ENCODE measurements around the gene EML2. TPM values are rescaled to one million over a fixed set of nuclear protein-coding genes. Genes with fewer than 3 reads are reported as not detected.

The EML2 gene
- polyA plus RNA-seq, 1 donor from 2014 or later: 18.9 TPM

DNA sequence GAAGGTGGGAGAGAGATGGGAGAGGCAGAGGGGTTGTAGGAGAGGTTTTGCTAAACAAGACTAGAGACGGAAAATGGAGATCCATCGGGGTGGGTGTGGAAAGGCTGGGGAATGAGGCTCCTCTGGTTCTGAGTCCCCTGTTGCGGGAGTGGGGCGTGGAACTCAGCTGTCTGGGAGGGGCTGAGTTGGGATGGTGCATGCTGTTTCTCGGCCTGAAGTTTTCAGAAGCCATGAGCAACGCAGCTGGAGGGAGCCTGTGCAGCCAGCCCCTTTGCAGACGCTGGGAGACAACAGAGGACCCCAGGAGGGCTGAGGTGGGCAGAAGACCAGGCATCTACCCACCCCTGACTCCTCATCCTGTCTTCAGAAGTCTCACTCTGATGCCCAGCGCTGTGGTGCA is 21.4 kb upstream of the EML2 start:
- H3K79me2 ChIP-seq (replicated peaks; ENCODE audit: insufficient read depth, low read length): no peaks in the 10 kb centered on the region
- H3K4me2 ChIP-seq (ENCODE audit: low read length): no peak overlapping the region
- H3K27me3 ChIP-seq (ENCODE audit: insufficient read depth, low read depth, low read length): no peaks in the 10 kb centered on the region
- no peak overlapping the region for H3K27ac ChIP-seq (ENCODE audit: low read length)
- H3K9me2 ChIP-seq (ENCODE audit: insufficient read depth, low read length): no peaks in the 10 kb centered on the region
- TF ChIP-seq POLR2AphosphoS5 (IDR thresholded peaks at IDR 0.05) (no peak), TAF1 (IDR thresholded peaks at IDR 0.05; ENCODE audit: low read depth) (no peak), RAD21 (conservative IDR thresholded peaks at IDR 0.05) (no peak), SMC3 (conservative IDR thresholded peaks at IDR 0.05; ENCODE audit: poor library complexity) (no peak), EZH2 (IDR thresholded peaks at IDR 0.05; ENCODE audit: borderline replicate concordance, insufficient read depth, low read length, poor library complexity, severe bottlenecking) (no peak), MXI1 (conservative IDR thresholded peaks at IDR 0.05; ENCODE audit: poor library complexity, severe bottlenecking) (no peak), EP300 (conservative IDR thresholded peaks at IDR 0.05; ENCODE audit: poor library complexity, severe bottlenecking) (no peak), CTCF (IDR thresholded peaks at IDR 0.05; ENCODE audit: poor library complexity, severe bottlenecking) (no peak), REST (IDR thresholded peaks at IDR 0.05; ENCODE audit: borderline replicate concordance) (no peak)
- H3K4me3 ChIP-seq (ENCODE audit: low read length): no peak overlapping the region
- no peak overlapping the region for H2AFZ ChIP-seq (ENCODE audit: low read depth, low read length)
- H3K9me3 ChIP-seq (ENCODE audit: low read length): no peaks in the 10 kb centered on the region
- no peaks in the 10 kb centered on the region for H3F3A ChIP-seq (ENCODE audit: insufficient read depth, low read length, poor library complexity, severe bottlenecking)
- H3K36me3 ChIP-seq (ENCODE audit: insufficient read depth, low read length): no peaks in the 10 kb centered on the region
- no peak overlapping the region for H3K9ac ChIP-seq (ENCODE audit: low read length)
- no peaks in the 10 kb centered on the region for H4K20me1 ChIP-seq (ENCODE audit: insufficient read depth)

GRCh38 chr19:45659096-45659729 is 20.0 kb upstream of the EML2 start:
- no peak for TF ChIP-seq TAF1 (IDR thresholded peaks at IDR 0.05; ENCODE audit: low read depth)
- no peak for TF ChIP-seq SMC3 (conservative IDR thresholded peaks at IDR 0.05; ENCODE audit: poor library complexity)
- no peak for TF ChIP-seq EZH2 (IDR thresholded peaks at IDR 0.05; ENCODE audit: borderline replicate concordance, insufficient read depth, low read length, poor library complexity, severe bottlenecking)
- TF ChIP-seq CTCF (IDR thresholded peaks at IDR 0.05; ENCODE audit: poor library complexity, severe bottlenecking): no peak
- no peak for TF ChIP-seq POLR2AphosphoS5 (IDR thresholded peaks at IDR 0.05)
- TF ChIP-seq REST (IDR thresholded peaks at IDR 0.05; ENCODE audit: borderline replicate concordance): no peak
- TF ChIP-seq RAD21 (conservative IDR thresholded peaks at IDR 0.05): no peak
- Histone ChIP-seq H3K9me2 (ENCODE audit: insufficient read depth, low read length) (no peaks in the 10 kb centered on the region), H3K36me3 (ENCODE audit: insufficient read depth, low read length) (no peaks in the 10 kb centered on the region), H3K4me3 (ENCODE audit: low read length) (no peak overlapping the region), H3K9ac (ENCODE audit: low read length) (no peak overlapping the region), H3F3A (ENCODE audit: insufficient read depth, low read length, poor library complexity, severe bottlenecking) (no peaks in the 10 kb centered on the region), H3K4me2 (ENCODE audit: low read length) (no peak overlapping the region), H3K27ac (ENCODE audit: low read length) (no peak overlapping the region), H2AFZ (ENCODE audit: low read depth, low read length) (no peak overlapping the region), H3K9me3 (ENCODE audit: low read length) (no peaks in the 10 kb centered on the region), H3K27me3 (ENCODE audit: insufficient read depth, low read depth, low read length) (no peaks in the 10 kb centered on the region), H4K20me1 (ENCODE audit: insufficient read depth) (no peaks in the 10 kb centered on the region), H3K79me2 (replicated peaks; ENCODE audit: insufficient read depth, low read length) (no peaks in the 10 kb centered on the region)

All from neural cell (in vitro differentiated cells).